Stomach smooth muscle (tissue), 2 donors: ENCODE data around the gene GRK1.
"Not testable (repeated sequence)": the region's sequence is repeated elsewhere in the genome, so short reads cannot be mapped to it uniquely, and the experiment has no call there.

Experiments used
- H3K27ac ChIP-seq: one replicate; pipeline ENCODE4 v1.7.0; 2013; ENCODE audit warnings: mild to moderate bottlenecking, low read length, inconsistent platforms
- H3K27me3 ChIP-seq, 2 donors: one replicate each; pipeline ENCODE4 v1.7.0; 2013; ENCODE audit warnings: low read length in 2 of 2; ENCODE audit not compliant: insufficient read depth in 2 of 2, control insufficient read depth in 1 of 2
- H3K36me3 ChIP-seq, 2 donors: one replicate each; pipeline ENCODE4 v1.7.0; 2013; ENCODE audit warnings: low read length in 2 of 2; ENCODE audit not compliant: control insufficient read depth in 2 of 2, insufficient read depth in 2 of 2
- H3K4me1 ChIP-seq: one replicate; pipeline ENCODE4 v1.7.0; 2013; ENCODE audit warnings: low read length; ENCODE audit not compliant: control insufficient read depth, insufficient read depth
- H3K4me3 ChIP-seq, 2 donors: one replicate each; pipeline ENCODE4 v1.7.0; 2013; ENCODE audit warnings: low read length in 2 of 2
- H3K9ac ChIP-seq, 2 donors: one replicate each; pipeline ENCODE4 v1.7.0; 2013; ENCODE audit warnings: low read length in 2 of 2, mild to moderate bottlenecking in 1 of 2
- H3K9me3 ChIP-seq, 2 donors: one replicate each; pipeline ENCODE4 v1.7.0; 2013; ENCODE audit warnings: low read length in 2 of 2; ENCODE audit not compliant: control insufficient read depth in 2 of 2
- donor health status: healthy.
- donor health status: Pancreatic carcinoma.

Gene GRK1

GRCh38 chr13:113747291-113747833, 80.3 kb downstream of the GRK1 start:
- Histone ChIP-seq H3K27ac (no peak overlapping the region), H3K27me3 (peaks cover 0 to 4% of the 10 kb centered on the region in 2 donors)

GRCh38 chr13:113748101-113748861, 81.3 kb downstream of the GRK1 start:
- no peaks in the 10 kb centered on the region for H3K36me3 ChIP-seq
- H3K4me1 ChIP-seq, result no peaks in the 10 kb centered on the region
- no peaks in the 10 kb centered on the region for H3K9me3 ChIP-seq
- no peak overlapping the region for H3K4me3 ChIP-seq
- H3K9ac ChIP-seq, result no peak overlapping the region
- H3K27ac ChIP-seq, result no peak overlapping the region
- no peaks in the 10 kb centered on the region for H3K27me3 ChIP-seq

More at GRCh38 chr13:113747291-113747833, 80.3 kb downstream of the GRK1 start:
- H3K9ac ChIP-seq, result no peak overlapping the region
- no peak overlapping the region for H3K4me3 ChIP-seq
- H3K4me1 ChIP-seq, result no peaks in the 10 kb centered on the region
- no peaks in the 10 kb centered on the region for H3K36me3 ChIP-seq
- H3K9me3 ChIP-seq, result no peaks in the 10 kb centered on the region

GRCh38 chr13:113748862-113749451, 81.9 kb downstream of the GRK1 start:
- H3K4me1 ChIP-seq, result no peaks in the 10 kb centered on the region
- H3K9me3 ChIP-seq, result no peaks in the 10 kb centered on the region
- H3K9ac ChIP-seq, result no peak overlapping the region
- no peak overlapping the region for H3K4me3 ChIP-seq
- no peaks in the 10 kb centered on the region for H3K27me3 ChIP-seq
- no peak overlapping the region for H3K27ac ChIP-seq
- H3K36me3 ChIP-seq, result no peaks in the 10 kb centered on the region

- Histone ChIP-seq H3K4me3 (no peak overlapping the region), H3K4me1 (no peaks in the 10 kb centered on the region), H3K9ac (no peak overlapping the region), H3K27me3 (peaks cover 0 to 4% of the 10 kb centered on the region in 2 donors), H3K9me3 (no peaks in the 10 kb centered on the region), H3K36me3 (no peaks in the 10 kb centered on the region), H3K27ac (no peak overlapping the region)
Measured at GRCh38 chr13:113749507-113749906, 82.5 kb downstream of the GRK1 start.

- no peaks in the 10 kb centered on the region for H3K4me1 ChIP-seq
- no peak overlapping the region for H3K27ac ChIP-seq
- H3K4me3 ChIP-seq, result no peak overlapping the region
- no peaks in the 10 kb centered on the region for H3K9me3 ChIP-seq
- no peaks in the 10 kb centered on the region for H3K36me3 ChIP-seq
- H3K9ac ChIP-seq, result no peak overlapping the region
- H3K27me3 ChIP-seq, result peaks cover 3 to 9% of the 10 kb centered on the region in 2 donors
Measured at GRCh38 chr13:113749967-113750366, 82.9 kb downstream of the GRK1 start.

GRCh38 chr13:113750554-113751399, 83.8 kb downstream of the GRK1 start:
- Histone ChIP-seq H3K27ac (no peak overlapping the region), H3K4me1 (no peaks in the 10 kb centered on the region), H3K4me3 (no peak overlapping the region), H3K9ac (no peak overlapping the region), H3K36me3 (no peaks in the 10 kb centered on the region), H3K9me3 (no peaks in the 10 kb centered on the region), H3K27me3 (peaks cover 6 to 12% of the 10 kb centered on the region in 2 donors)

GRCh38 chr13:113751491-113751890, 84.5 kb downstream of the GRK1 start:
- Histone ChIP-seq H3K27ac (no peak overlapping the region), H3K4me3 (no peak overlapping the region), H3K36me3 (no peaks in the 10 kb centered on the region)

GRCh38 chr13:113752211-113752986, 85.4 kb downstream of the GRK1 start:
- peaks cover 6 to 12% of the 10 kb centered on the region in 2 donors for H3K27me3 ChIP-seq
- not testable (repeated sequence) for H3K4me3 ChIP-seq, H3K9ac ChIP-seq, H3K9me3 ChIP-seq, H3K36me3 ChIP-seq, H3K27ac ChIP-seq, H3K4me1 ChIP-seq

More at GRCh38 chr13:113751491-113751890, 84.5 kb downstream of the GRK1 start:
- H3K4me1 ChIP-seq, result no peaks in the 10 kb centered on the region
- no peaks in the 10 kb centered on the region for H3K9me3 ChIP-seq
- H3K9ac ChIP-seq, result no peak overlapping the region
- peaks cover 6 to 12% of the 10 kb centered on the region in 2 donors for H3K27me3 ChIP-seq

- no peaks in the 10 kb centered on the region for H3K9me3 ChIP-seq
- no peaks in the 10 kb centered on the region for H3K36me3 ChIP-seq
- no peak overlapping the region for H3K4me3 ChIP-seq
- H3K27me3 ChIP-seq, result peaks cover 6 to 12% of the 10 kb centered on the region in 2 donors
- H3K27ac ChIP-seq, result no peak overlapping the region
- H3K4me1 ChIP-seq, result peaks cover 2% of the 10 kb centered on the region
- no peak overlapping the region for H3K9ac ChIP-seq
Measured at GRCh38 chr13:113753171-113753570, 86.2 kb downstream of the GRK1 start.

- Histone ChIP-seq H3K9me3 (no peaks in the 10 kb centered on the region), H3K27ac (no peak overlapping the region), H3K36me3 (no peaks in the 10 kb centered on the region), H3K27me3 (peaks cover 6 to 12% of the 10 kb centered on the region in 2 donors), H3K9ac (no peak overlapping the region), H3K4me1 (peaks cover 9% of the 10 kb centered on the region), H3K4me3 (no peak overlapping the region)
Measured at GRCh38 chr13:113754242-113754641, 87.2 kb downstream of the GRK1 start.
